GM23248 (cell line): Measurements from ENCODE around the gene CDC73.

Experiments
- EZH2 ChIP-seq: fragments of 200-600 bp; sonication (generic); IDR thresholded peaks from 2 replicates; pipeline ENCODE4 v1.6.1; 2018; ENCODE audit warnings: antibody characterized with exemption, mild to moderate bottlenecking; ENCODE audit not compliant: insufficient read depth, poor library complexity, severe bottlenecking
- EZH2phosphoT487 ChIP-seq: fragments of 200-600 bp; sonication (generic); IDR thresholded peaks from 2 replicates; pipeline ENCODE4 v1.6.1; 2018; ENCODE audit warnings: antibody characterized with exemption, moderate library complexity, mild to moderate bottlenecking, low read depth; ENCODE audit not compliant: insufficient read depth

DNA sequence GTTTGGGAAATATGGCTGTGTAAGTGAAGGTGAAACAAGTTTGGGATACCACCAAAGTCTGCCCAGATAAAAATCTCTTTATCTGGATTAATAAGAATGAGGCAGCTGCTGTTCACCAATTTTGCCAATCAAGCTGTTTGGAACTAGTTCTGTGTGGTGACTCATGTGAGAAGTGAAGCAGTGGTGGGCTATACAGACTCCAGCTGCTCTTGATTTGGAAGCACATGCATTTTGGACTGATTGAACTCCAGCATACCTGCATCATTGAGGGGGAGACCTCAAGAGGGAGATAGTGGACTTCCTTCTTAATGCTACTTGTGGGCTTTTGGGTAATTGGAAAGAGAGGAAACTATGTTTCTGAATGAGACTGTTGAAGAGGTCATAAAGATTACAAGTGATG, 163.8 kb downstream of the CDC73 start:
- TF ChIP-seq EZH2phosphoT487 (no peak), EZH2 (no peak)
